IMR-90 (cell line): ENCODE results near the gene PDS5A. TPM values are rescaled to one million over a fixed set of nuclear protein-coding genes. Genes with fewer than 3 reads are reported as not detected.

Source experiments
- ATAC-seq: fragments of 200-7000 bp; cut with Tn5 transposase; 2 replicates; pipeline ENCODE4 v1.9.1; 2020; ENCODE audit warnings: low read depth, mild to moderate bottlenecking, moderate library complexity
- BruUV-seq: library from RNA; stranded (reverse); fragments of 400-500 nt; replicated peaks from 2 replicates; lab custom pipeline; 2021; lab: Mats Ljungman, UMichigan
- CTCF ChIA-PET: fragments of 300-600 bp; formaldehyde crosslinking; extraction: SDS; loops from one replicate; lab custom pipeline; 2021; ENCODE audit warnings: antibody characterized with exemption; lab: Yijun Ruan, JAX
- POLR2A ChIA-PET: fragments of 300-600 bp; sonication (Branson Sonifier 250); formaldehyde crosslinking; loops from one replicate; lab custom pipeline; 2022; ENCODE audit warnings: antibody characterized with exemption; ENCODE audit not compliant: unreplicated experiment; lab: Charles Lee
- DNase-seq: peaks from one replicate; pipeline ENCODE4 v3.0.0; 2013
- H2AFZ ChIP-seq: replicated peaks from 2 replicates; pipeline ENCODE3; 2013; ENCODE audit warnings: low read length, mild to moderate bottlenecking; ENCODE audit not compliant: poor library complexity
- H2AK5ac ChIP-seq: 2 replicates; pipeline ENCODE4 v1.6.1; 2013; ENCODE audit warnings: low read depth, low read length, inconsistent platforms
- H2AK9ac ChIP-seq: replicated peaks from 2 replicates; pipeline ENCODE3; 2013; ENCODE audit warnings: mild to moderate bottlenecking, low read depth, low read length, moderate library complexity; ENCODE audit not compliant: poor library complexity
- H2BK120ac ChIP-seq: 2 replicates; pipeline ENCODE4 v1.6.1; 2013; ENCODE audit warnings: low read depth, low read length, inconsistent platforms
- H2BK15ac ChIP-seq: 3 replicates; pipeline ENCODE4 v1.6.1; 2013; ENCODE audit warnings: low read depth, low read length, inconsistent platforms
- H2BK20ac ChIP-seq: 2 replicates; pipeline ENCODE4 v1.6.1; 2013; ENCODE audit warnings: low read depth, mild to moderate bottlenecking, inconsistent platforms, low read length, moderate library complexity
- H2BK5ac ChIP-seq: 2 replicates; pipeline ENCODE4 v1.6.1; 2013; ENCODE audit warnings: mild to moderate bottlenecking, low read depth, low read length, inconsistent platforms; ENCODE audit not compliant: poor library complexity, severe bottlenecking
- H3K14ac ChIP-seq: replicated peaks from 2 replicates; pipeline ENCODE4 v1.6.1; 2013; ENCODE audit warnings: low read depth, low read length, inconsistent platforms
- H3K18ac ChIP-seq: 2 replicates; pipeline ENCODE4 v1.6.1; 2013; ENCODE audit warnings: low read depth, low read length, control low read depth
- H3K23ac ChIP-seq: 2 replicates; pipeline ENCODE4 v1.6.1; 2013; ENCODE audit warnings: low read depth, low read length, inconsistent platforms
- H3K27ac ChIP-seq: 2 replicates; pipeline ENCODE4 v1.5.1; 2013; ENCODE audit warnings: mild to moderate bottlenecking, control low read depth, low read length; ENCODE audit not compliant: insufficient read depth
- H3K27me3 ChIP-seq: 2 replicates; pipeline ENCODE4 v1.6.1; 2013; ENCODE audit warnings: low read length; ENCODE audit not compliant: control insufficient read depth, insufficient read depth
- H3K36me3 ChIP-seq: 2 replicates; pipeline ENCODE4 v1.6.1; 2013; ENCODE audit warnings: low read length, mixed read lengths; ENCODE audit not compliant: control insufficient read depth, insufficient read depth
- H3K4ac ChIP-seq: 2 replicates; pipeline ENCODE4 v1.6.1; 2013; ENCODE audit warnings: low read depth, low read length, inconsistent platforms
- H3K4me1 ChIP-seq: 2 replicates; pipeline ENCODE4 v1.6.1; 2013; ENCODE audit warnings: low read length, mixed read lengths; ENCODE audit not compliant: control insufficient read depth, insufficient read depth
- H3K4me2 ChIP-seq: 2 replicates; pipeline ENCODE4 v1.6.1; 2013; ENCODE audit warnings: low read depth, mild to moderate bottlenecking, control low read depth, low read length, moderate library complexity
- H3K4me3 ChIP-seq: 2 replicates; pipeline ENCODE4 v1.5.1; 2013; ENCODE audit warnings: low read depth, mild to moderate bottlenecking, control low read depth, low read length, moderate library complexity; ENCODE audit not compliant: insufficient read depth
- H3K56ac ChIP-seq: 2 replicates; pipeline ENCODE4 v1.6.1; 2013; ENCODE audit warnings: low read length, inconsistent platforms; ENCODE audit not compliant: insufficient read depth; ENCODE audit errors: extremely low read depth
- H3K79me1 ChIP-seq, 2 experiments: 2 replicates each; pipeline ENCODE4 v1.6.1; 2013; ENCODE audit warnings: low read length in 2 of 2, inconsistent platforms in 1 of 2, low read depth in 1 of 2
- H3K9ac ChIP-seq: 2 replicates; pipeline ENCODE4 v1.6.1; 2013; ENCODE audit warnings: low read depth, low read length, control low read depth
- H3K9me1 ChIP-seq: 2 replicates; pipeline ENCODE4 v1.6.1; 2013; ENCODE audit warnings: low read length, inconsistent platforms; ENCODE audit not compliant: insufficient read depth
- H3K9me3 ChIP-seq: 2 replicates; pipeline ENCODE4 v1.6.1; 2013; ENCODE audit warnings: low read length; ENCODE audit not compliant: control insufficient read depth, insufficient read depth
- H4K20me1 ChIP-seq: 2 replicates; pipeline ENCODE4 v1.6.1; 2013; ENCODE audit warnings: low read length, inconsistent platforms; ENCODE audit not compliant: insufficient read depth
- H4K5ac ChIP-seq: 2 replicates; pipeline ENCODE4 v1.6.1; 2013; ENCODE audit warnings: mild to moderate bottlenecking, low read depth, low read length, control low read depth
- H4K8ac ChIP-seq, 2 experiments: 2 replicates each; pipeline ENCODE4 v1.6.1; 2013; ENCODE audit warnings: low read depth in 2 of 2, low read length in 2 of 2, control low read depth in 1 of 2, inconsistent platforms in 1 of 2
- H4K91ac ChIP-seq: 2 replicates; pipeline ENCODE4 v1.6.1; 2013; ENCODE audit warnings: low read depth, low read length, inconsistent platforms; ENCODE audit not compliant: insufficient read depth
- CEBPB ChIP-seq: IDR thresholded peaks from 2 replicates; pipeline ENCODE4 v1.6.1; 2012; ENCODE audit warnings: low read depth, low read length, improper control_type of control experiment
- CHD1 ChIP-seq: IDR thresholded peaks from 2 replicates; pipeline ENCODE4 v1.6.1; 2012; ENCODE audit warnings: low read depth, low read length, improper control_type of control experiment
- MXI1 ChIP-seq: IDR thresholded peaks from 2 replicates; pipeline ENCODE4 v1.6.1; 2012; ENCODE audit warnings: low read depth, mild to moderate bottlenecking, low read length, moderate library complexity, borderline replicate concordance
- RFX5 ChIP-seq: IDR thresholded peaks from 2 replicates; pipeline ENCODE4 v1.8.0; 2012; ENCODE audit warnings: low read depth, mild to moderate bottlenecking, low read length, moderate library complexity
- WGBS, 2 experiments: methylation state at CpG; one replicate each; pipeline versions ENCODE4 v1.1.5 to v1.1.7; 2013; ENCODE audit warnings: missing lambda C conversion rate in 2 of 2; ENCODE audit not compliant: insufficient read length in 1 of 2; ENCODE audit errors: extremely low coverage in 2 of 2; 5-methylcytosine and 5-hydroxymethylcytosine counted together
- dilution Hi-C: fragments of 300-500 bp; cut with HindIII; formaldehyde crosslinking; loops from one replicate; pipeline ENCODE4 v1.14.3; 2018; ENCODE audit warnings: low sequenced_read_pairs; ENCODE audit not compliant: unreplicated experiment
- in situ Hi-C: fragments of 300-500 bp; cut with MboI; formaldehyde crosslinking; loops from 3 replicates; pipeline ENCODE4 v1.14.3; 2019; ENCODE audit warnings: low sequenced_read_pairs, inconsistent platforms, mixed read lengths
- intact Hi-C: fragments of 100-400 bp; cut with micrococcal nuclease; formaldehyde crosslinking; loops from 2 replicates; pipeline ENCODE4 v1.10.0; 2022
- polyA plus RNA-seq, 3 experiments: library from polyadenylated mRNA; depleted of rRNA; stranded (reverse); fragments of >200 nt; gene quantifications; 2 replicates each; pipeline ENCODE4 v1.2.3, GENCODE V29; 2012; ENCODE audit warnings: low replicate concordance in 1 of 3
- total RNA-seq: library from RNA; depleted of rRNA; stranded (reverse); fragments of >200 nt; gene quantifications from 2 replicates; pipeline ENCODE4 v1.2.3, GENCODE V29; 2012
- TF ChIP-seq, protein P1 (sequence below): fragments of 150-350 bp; IDR thresholded peaks from 2 replicates; pipeline ENCODE4 v1.6.1; 2017; ENCODE audit warnings: mild to moderate bottlenecking, antibody characterized with exemption, low read length, low read depth
- TF ChIP-seq, protein P2 (sequence below): conservative IDR thresholded peaks from 2 replicates; pipeline ENCODE4 v1.5.1; 2012; ENCODE audit warnings: mild to moderate bottlenecking, low read depth, low read length, improper control_type of control experiment
- TF ChIP-seq, protein P3 (sequence below): fragments of 150-350 bp; IDR thresholded peaks from 2 replicates; pipeline ENCODE4 v1.6.1; 2016; ENCODE audit warnings: low read depth, mild to moderate bottlenecking, low read length, moderate library complexity, borderline replicate concordance

PDS5A gene
- total and polyA plus RNA-seq, 2 of the 4 experiments (the other 2 are of a cell fraction): 16.3 to 33.5 TPM

DNA sequence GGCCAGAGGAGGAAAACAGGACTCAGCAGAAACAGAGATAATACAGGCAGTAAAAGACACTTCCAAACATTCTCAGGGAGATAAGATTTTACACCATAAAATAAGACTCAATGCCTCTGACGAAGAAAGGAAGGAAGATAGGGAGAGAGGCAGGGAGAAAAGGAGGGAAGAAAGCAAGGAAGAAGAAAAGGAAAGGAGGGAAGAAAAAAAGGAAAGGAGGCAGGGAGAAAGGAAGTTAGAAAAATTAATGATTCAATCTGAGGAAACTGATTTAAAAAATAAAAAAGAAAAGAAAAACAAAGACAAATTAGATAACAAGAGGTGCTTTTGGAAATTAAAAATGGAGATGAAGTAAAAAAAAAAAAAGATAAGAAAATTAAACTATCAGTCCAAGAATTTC, 72.1 kb downstream of the PDS5A start:
- no CpG with 5 or more reads among the region's 1 CpG for WGBS, 2 experiments
- POLR2A ChIA-PET: no interaction called here
- intact Hi-C loops: loop anchor here (5.0 to 10.0 kb wide), 2 partner anchors 33 to 61 kb away; no protein-coding TSS in a partner anchor

More for the DNA sequence above, 72.1 kb downstream of the PDS5A start:
- no peak overlapping the region for H2AFZ ChIP-seq
- H3K36me3 ChIP-seq: peaks cover 11% of the 10 kb centered on the region
- no peak overlapping the region for H2AK9ac ChIP-seq
- H2AK5ac ChIP-seq: no peak overlapping the region
- no peak overlapping the region for H2BK5ac ChIP-seq
- peaks cover 8 to 29% of the 10 kb centered on the region in 2 experiments; a peak in 3 of 4 replicates for H3K79me1 ChIP-seq
- no peak overlapping the region for H4K5ac ChIP-seq
- CTCF ChIA-PET: interaction anchor here (0.7 kb wide), 1 partner anchor 226 kb away, joined by 3 read pairs; no protein-coding TSS in a partner anchor
- H3K4me2 ChIP-seq: no peak overlapping the region
- BruUV-seq: no TSS peak
- H2BK20ac ChIP-seq: no peak overlapping the region
- dilution Hi-C loops: no loop called here
- H3K4me3 ChIP-seq: no peak overlapping the region
- H4K91ac ChIP-seq: no peak overlapping the region
- H3K9ac ChIP-seq: no peak overlapping the region
- in situ Hi-C loops: no loop called here
- no peaks in the 10 kb centered on the region for H3K9me1 ChIP-seq
- H3K4me1 ChIP-seq: peaks cover 2% of the 10 kb centered on the region
- no peak overlapping the region for H3K18ac ChIP-seq
- H3K27me3 ChIP-seq: no peaks in the 10 kb centered on the region
- no peak overlapping the region for H2BK120ac ChIP-seq
- ATAC-seq (no peak), DNase-seq (no peak)
- no peak overlapping the region for H3K23ac ChIP-seq
- TF ChIP-seq CEBPB (no peak), MXI1 (no peak), CHD1 (no peak), RFX5 (no peak)
- TF ChIP-seq, protein P1, sequence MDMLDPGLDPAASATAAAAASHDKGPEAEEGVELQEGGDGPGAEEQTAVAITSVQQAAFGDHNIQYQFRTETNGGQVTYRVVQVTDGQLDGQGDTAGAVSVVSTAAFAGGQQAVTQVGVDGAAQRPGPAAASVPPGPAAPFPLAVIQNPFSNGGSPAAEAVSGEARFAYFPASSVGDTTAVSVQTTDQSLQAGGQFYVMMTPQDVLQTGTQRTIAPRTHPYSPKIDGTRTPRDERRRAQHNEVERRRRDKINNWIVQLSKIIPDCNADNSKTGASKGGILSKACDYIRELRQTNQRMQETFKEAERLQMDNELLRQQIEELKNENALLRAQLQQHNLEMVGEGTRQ: no peak
- TF ChIP-seq, protein P2, sequence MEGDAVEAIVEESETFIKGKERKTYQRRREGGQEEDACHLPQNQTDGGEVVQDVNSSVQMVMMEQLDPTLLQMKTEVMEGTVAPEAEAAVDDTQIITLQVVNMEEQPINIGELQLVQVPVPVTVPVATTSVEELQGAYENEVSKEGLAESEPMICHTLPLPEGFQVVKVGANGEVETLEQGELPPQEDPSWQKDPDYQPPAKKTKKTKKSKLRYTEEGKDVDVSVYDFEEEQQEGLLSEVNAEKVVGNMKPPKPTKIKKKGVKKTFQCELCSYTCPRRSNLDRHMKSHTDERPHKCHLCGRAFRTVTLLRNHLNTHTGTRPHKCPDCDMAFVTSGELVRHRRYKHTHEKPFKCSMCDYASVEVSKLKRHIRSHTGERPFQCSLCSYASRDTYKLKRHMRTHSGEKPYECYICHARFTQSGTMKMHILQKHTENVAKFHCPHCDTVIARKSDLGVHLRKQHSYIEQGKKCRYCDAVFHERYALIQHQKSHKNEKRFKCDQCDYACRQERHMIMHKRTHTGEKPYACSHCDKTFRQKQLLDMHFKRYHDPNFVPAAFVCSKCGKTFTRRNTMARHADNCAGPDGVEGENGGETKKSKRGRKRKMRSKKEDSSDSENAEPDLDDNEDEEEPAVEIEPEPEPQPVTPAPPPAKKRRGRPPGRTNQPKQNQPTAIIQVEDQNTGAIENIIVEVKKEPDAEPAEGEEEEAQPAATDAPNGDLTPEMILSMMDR: no peak
- TF ChIP-seq, protein P3, sequence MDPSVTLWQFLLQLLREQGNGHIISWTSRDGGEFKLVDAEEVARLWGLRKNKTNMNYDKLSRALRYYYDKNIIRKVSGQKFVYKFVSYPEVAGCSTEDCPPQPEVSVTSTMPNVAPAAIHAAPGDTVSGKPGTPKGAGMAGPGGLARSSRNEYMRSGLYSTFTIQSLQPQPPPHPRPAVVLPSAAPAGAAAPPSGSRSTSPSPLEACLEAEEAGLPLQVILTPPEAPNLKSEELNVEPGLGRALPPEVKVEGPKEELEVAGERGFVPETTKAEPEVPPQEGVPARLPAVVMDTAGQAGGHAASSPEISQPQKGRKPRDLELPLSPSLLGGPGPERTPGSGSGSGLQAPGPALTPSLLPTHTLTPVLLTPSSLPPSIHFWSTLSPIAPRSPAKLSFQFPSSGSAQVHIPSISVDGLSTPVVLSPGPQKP: no peak
- H3K9me3 ChIP-seq: no peaks in the 10 kb centered on the region
- H2BK15ac ChIP-seq: no peak overlapping the region
- no peak overlapping the region for H3K4ac ChIP-seq
- H3K56ac ChIP-seq: no peak overlapping the region
- H4K20me1 ChIP-seq: no peaks in the 10 kb centered on the region
- no peak overlapping the region for H3K27ac ChIP-seq
- H4K8ac ChIP-seq: no peak overlapping the region
- H3K14ac ChIP-seq: no peak overlapping the region
